ENCODE results near the gene RBP3.

The RBP3 gene

GRCh38 chr10:47403446-47404318 is 55.5 kb downstream of the RBP3 start:
- peak; percentile 11 for TF ChIP-seq CTCF (IDR thresholded peaks at IDR 0.05; ENCODE audit: insufficient read depth, low read length, poor library complexity, severe bottlenecking)
- no peaks in the 10 kb centered on the region for H3K36me3 ChIP-seq (ENCODE audit: control insufficient read depth, insufficient read depth, low read length)
- no peak overlapping the region for H3K4me3 ChIP-seq (replicated peaks; ENCODE audit: low read depth, low read length)
- no peaks in the 10 kb centered on the region; the same call in 1 of the 2 replicates for H3K27me3 ChIP-seq (replicated peaks; ENCODE audit: control insufficient read depth, insufficient read depth, low read length)
- no peak for DNase-seq (ENCODE audit: extremely low read depth, insufficient read length)

- Histone ChIP-seq H3K36me3 (ENCODE audit: control insufficient read depth, insufficient read depth, low read length) (no peaks in the 10 kb centered on the region), H3K4me3 (replicated peaks; ENCODE audit: low read depth, low read length) (no peak overlapping the region), H3K27me3 (replicated peaks; ENCODE audit: control insufficient read depth, insufficient read depth, low read length) (no peaks in the 10 kb centered on the region; the same call in 1 of the 2 replicates)
- no peak for DNase-seq (ENCODE audit: extremely low read depth, insufficient read length)
- TF ChIP-seq CTCF (IDR thresholded peaks at IDR 0.05; ENCODE audit: insufficient read depth, low read length, poor library complexity, severe bottlenecking): no peak
Observed at GRCh38 chr10:47404446-47404845, 56.3 kb downstream of the RBP3 start.

- DNase-seq (ENCODE audit: extremely low read depth, insufficient read length): no peak
- TF ChIP-seq CTCF (IDR thresholded peaks at IDR 0.05; ENCODE audit: insufficient read depth, low read length, poor library complexity, severe bottlenecking): no peak
- no peak overlapping the region for H3K4me3 ChIP-seq (replicated peaks; ENCODE audit: low read depth, low read length)
Observed at GRCh38 chr10:47404937-47405336, 56.8 kb downstream of the RBP3 start.

GRCh38 chr10:47405857-47406547 is 57.8 kb downstream of the RBP3 start:
- no peaks in the 10 kb centered on the region; the same call in none of the 2 replicates for H3K27me3 ChIP-seq (replicated peaks; ENCODE audit: control insufficient read depth, insufficient read depth, low read length)
- H3K36me3 ChIP-seq (ENCODE audit: control insufficient read depth, insufficient read depth, low read length): no peaks in the 10 kb centered on the region
- TF ChIP-seq CTCF (IDR thresholded peaks at IDR 0.05; ENCODE audit: insufficient read depth, low read length, poor library complexity, severe bottlenecking): no peak
- no peak for DNase-seq (ENCODE audit: extremely low read depth, insufficient read length)
- no peak overlapping the region for H3K4me3 ChIP-seq (replicated peaks; ENCODE audit: low read depth, low read length)

More at GRCh38 chr10:47404937-47405336, 56.8 kb downstream of the RBP3 start:
- H3K27me3 ChIP-seq (replicated peaks; ENCODE audit: control insufficient read depth, insufficient read depth, low read length): no peaks in the 10 kb centered on the region; the same call in 1 of the 2 replicates
- H3K36me3 ChIP-seq (ENCODE audit: control insufficient read depth, insufficient read depth, low read length): no peaks in the 10 kb centered on the region

- DNase-seq (ENCODE audit: extremely low read depth, insufficient read length): no peak
- no peak for TF ChIP-seq CTCF (IDR thresholded peaks at IDR 0.05; ENCODE audit: insufficient read depth, low read length, poor library complexity, severe bottlenecking)
- Histone ChIP-seq H3K27me3 (replicated peaks; ENCODE audit: control insufficient read depth, insufficient read depth, low read length) (no peaks in the 10 kb centered on the region; the same call in none of the 2 replicates), H3K4me3 (replicated peaks; ENCODE audit: low read depth, low read length) (no peak overlapping the region), H3K36me3 (ENCODE audit: control insufficient read depth, insufficient read depth, low read length) (no peaks in the 10 kb centered on the region)
Observed at GRCh38 chr10:47406548-47406869, 58.3 kb downstream of the RBP3 start.
